Stimulated activated CD8-positive, alpha-beta memory T cell treated with anti-CD3 and anti-CD28 coated beads, Interleukin-15, amount 100 ng/mL, for 4 hours (primary cell): ENCODE results near the gene DUS3L.

Source experiments
- DNase-seq, 2 donors: peaks; one replicate each; pipeline ENCODE4 v3.0.0-alpha.2; 2020; ENCODE audit warnings: low read depth in 2 of 2

The DUS3L gene

GRCh38 chr19:5790559-5791520, at the start of gene DUS3L:
TSS of gene DUS3L (minus strand) at chr19:5791163. CDS start at chr19:5791141, 22 bp downstream.
- peak; percentile 91 for DNase-seq

DNA sequence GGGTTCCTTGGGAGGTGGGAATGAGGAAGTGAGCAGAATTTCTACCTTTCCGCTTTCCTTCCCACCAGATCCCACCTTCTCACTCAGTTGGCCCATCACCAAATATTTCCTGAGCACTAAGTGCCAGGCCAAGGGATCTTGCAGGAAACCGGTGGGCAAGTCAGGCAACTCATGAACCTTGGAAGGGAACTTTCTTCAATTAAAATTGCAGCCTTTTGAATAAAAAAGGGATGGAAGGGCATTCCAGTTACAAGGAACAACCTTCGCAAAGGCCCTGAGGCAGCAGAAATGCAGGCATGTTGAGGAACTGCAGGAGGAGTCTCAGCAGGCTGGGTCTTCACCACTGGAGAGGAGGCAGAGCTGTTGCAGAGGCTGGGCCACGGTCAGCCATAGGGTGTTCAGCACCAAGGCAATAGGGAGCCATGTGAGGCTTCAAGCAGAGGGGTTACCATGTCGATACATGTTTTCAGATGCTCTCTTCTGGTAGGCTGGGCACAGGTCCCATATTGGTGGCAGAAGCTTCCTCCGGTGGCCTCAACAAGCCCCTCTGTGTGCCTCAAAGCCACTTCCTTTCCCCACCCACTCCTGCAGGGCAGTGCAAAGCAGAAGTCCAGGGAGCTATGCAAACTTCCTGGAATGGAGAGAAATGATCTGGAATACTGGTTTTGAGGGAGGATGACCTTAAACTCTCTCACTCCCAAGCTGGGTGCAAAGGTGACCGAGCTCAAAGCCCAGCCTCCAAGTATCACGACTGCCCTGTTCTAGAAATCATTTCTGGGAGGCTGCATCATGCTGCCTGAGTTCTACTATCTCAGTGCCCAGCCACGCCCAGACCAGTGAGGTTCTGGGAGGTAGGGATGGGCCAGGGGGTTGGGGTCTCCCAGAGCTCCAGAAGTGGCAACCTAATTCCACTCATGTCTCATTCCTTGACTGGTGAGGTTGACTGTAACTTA, 48.4 kb upstream of the DUS3L start, which contains the start of gene FUT6:
Gene FUT6 (minus strand): TSS at position 638 of the 953 bp plus-strand sequence. CDS start 7,135 bp downstream, outside the sequence.
- DNase-seq: no peak

- no peak for DNase-seq
Measured at GRCh38 chr19:5838353-5839064, 47.5 kb upstream of the DUS3L start.

DNA sequence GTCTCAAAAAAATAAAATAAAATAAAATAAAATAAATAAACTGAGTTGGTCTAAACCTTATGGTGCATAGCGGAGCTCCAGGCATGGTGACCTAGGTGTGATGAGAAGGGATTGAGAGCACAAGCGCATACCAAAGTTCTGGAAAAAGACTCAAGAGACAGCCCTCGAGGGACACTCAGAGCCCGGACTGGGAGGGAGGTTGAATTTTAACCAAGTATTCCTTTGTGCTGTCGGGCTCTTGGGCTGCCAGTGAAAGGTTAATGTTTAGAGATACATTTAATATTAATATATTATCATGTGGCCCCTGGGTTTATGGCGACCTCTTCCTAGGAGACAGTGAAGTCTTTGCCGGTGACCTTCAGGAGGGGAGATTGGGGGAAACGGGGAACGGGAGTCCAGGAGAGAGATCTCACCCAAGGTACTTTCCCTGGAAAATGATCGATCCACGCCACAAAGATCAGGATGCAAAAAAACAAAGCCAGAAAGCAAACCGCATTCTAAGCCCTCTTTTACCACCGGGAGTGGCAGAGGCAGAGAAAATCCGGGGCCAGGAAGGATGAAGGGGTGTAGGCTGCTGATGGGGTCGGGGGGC, 46.9 kb upstream of the DUS3L start:
- DNase-seq: no peak

- DNase-seq: no peak
Measured at GRCh38 chr19:5832527-5833216, 41.7 kb upstream of the DUS3L start.

DNA sequence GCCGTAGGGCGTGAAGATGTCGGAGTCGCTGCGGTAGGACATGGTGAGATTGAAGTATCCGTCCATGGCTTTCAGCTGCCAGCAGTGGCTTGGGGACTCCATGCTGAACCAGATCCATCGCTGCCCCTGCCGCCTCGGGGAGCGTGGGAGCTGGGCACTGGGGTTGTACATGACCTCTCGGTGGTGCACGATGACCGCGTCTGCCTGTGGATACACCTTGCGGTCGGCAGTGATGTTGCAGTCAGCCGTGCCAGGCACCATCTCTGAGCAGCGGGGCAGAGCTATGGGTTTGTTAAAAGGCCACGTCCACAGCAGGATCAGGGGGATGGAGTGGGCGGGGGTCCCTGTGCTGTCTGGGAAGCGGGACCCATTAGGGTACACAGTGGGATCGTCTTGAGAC, 41.1 kb upstream of the DUS3L start:
- DNase-seq: no peak

DNA sequence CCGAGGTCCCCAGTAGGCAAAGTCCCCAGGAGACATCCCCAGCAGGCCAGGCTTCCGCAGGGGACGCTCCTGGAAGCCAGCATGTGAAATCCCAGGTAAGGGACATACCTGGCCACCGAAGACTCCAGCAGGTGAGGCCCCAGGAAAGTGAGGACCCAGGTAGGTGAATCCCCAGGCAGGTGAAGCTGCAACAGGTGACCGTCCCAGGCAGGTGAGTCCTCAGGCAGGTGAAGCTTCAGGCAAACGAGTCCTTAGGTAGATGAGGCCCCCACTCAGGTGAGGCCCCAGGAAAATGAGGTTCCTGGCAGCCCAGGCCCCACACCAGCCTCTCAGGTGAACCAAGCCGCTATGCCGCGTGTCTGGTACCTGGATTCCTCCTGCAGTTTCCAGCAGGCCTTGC, 40.2 kb upstream of the DUS3L start:
- no peak for DNase-seq

- no peak for DNase-seq
Measured at GRCh38 chr19:5829567-5830310, 38.8 kb upstream of the DUS3L start.

GRCh38 chr19:5828661-5829566, 38.0 kb upstream of the DUS3L start:
- DNase-seq: no peak

- peak; percentile 81 to 96 for DNase-seq
Measured at GRCh38 chr19:5827891-5828660, 37.1 kb upstream of the DUS3L start.

DNA sequence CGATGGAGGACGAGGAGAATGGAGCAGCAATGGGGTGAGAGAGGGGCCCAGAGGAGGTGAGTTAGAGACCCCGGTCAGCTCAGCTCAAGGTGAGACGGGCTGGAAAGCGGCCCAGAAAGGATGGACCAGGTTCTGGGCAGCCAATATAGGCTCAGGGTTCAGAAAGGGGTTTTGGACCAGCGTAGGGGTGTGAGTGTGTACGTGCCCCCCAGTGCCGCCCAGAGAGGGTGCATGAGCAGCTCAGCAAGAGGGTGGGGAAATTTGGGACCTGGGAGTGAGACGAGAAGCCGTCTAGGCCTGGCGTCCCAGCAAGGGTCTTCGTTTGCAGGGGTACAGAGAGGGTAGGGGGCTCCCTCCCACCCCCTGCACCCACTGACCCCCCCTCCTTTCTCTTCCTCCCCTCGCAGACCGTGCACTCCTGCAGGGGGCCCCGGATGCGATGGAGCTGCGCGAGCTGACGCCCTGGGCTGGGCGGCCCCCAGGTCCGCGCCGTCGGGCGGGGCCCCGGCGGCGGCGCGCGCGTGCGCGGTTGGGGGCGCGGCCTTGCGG, 36.5 kb upstream of the DUS3L start:
- DNase-seq: no peak

- no peak for DNase-seq
Measured at GRCh38 chr19:5826531-5827341, 35.8 kb upstream of the DUS3L start.

DNA sequence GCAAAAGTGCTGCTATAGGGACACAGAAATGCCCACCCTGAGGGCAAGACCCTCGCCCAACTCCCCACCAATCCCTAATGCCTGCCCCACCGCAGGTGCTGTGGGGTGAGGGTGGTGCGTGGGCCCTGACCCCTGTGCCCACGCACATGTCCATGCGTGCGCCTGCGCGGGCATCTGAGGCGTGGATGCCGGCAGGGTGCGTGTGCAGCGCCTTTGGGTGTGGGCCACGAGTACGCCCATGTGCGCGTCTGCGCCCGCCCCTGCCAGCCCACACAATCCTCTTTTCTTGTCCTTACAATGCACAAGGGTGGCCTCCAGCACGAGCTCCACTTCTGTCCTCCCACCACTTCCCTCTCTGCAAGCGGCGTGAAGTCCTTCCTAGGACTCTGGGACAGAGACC, 34.2 kb upstream of the DUS3L start:
- no peak for DNase-seq

DNA sequence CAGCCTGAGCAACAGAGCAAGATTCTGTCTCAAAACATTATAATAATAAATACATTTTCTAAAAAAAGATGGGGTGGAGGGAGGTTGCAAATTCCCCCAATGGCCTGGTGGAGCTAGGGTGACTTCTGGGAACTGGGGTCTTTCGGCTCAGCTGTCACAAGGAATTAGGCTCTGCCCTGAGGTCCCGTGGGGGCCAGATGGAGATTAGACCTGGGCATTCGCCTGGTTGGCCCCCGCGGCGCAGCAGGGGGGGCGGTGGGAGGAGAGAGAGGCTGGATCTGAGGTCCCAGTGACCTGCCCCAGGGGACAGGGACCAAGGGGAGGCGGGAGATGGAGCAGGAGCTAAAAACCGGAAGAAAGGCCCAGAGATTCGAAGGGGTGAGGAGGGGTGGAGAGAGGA, 33.8 kb upstream of the DUS3L start:
- DNase-seq: no peak

- DNase-seq: no peak
Measured at GRCh38 chr19:5823579-5824281, 32.8 kb upstream of the DUS3L start.

DNA sequence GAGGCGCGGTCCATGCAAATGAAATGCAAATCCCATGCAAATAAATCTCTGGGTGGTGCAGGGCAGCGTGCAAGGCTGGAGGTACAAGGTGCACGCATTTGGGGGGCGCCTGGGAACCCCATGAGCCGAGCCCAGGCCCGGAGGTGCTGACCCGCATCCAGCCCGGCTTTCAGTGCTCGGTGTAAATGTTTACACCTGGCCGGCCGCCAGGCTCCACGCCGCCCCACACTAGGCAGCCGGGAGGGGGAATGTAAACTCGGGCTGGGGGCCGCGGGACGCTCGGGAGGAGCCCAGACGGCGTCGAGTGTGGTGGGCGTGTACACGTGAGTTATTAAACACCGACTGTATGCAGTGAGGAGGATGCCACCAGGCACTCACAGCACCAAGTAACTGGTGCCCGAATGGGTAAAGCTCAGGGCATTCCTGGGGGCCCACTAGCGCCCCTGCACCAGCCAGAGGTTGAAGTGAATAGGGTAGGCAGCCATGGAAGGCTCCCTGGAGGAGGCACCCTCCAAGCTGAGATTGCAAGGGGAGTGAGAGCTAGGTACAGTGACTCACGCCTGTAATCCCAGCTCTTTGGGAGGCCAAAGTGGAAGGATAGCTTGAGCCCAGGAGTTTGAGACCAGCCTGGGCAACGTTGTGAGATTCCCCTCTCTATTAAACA, 31.4 kb upstream of the DUS3L start:
- no peak for DNase-seq
